GM12874 (cell line): ENCODE data around the gene PHF21B.

Source experiments
- TF ChIP-seq, protein P1 (sequence below): IDR thresholded peaks from 2 replicates; pipeline ENCODE4 v1.5.1; 2011; ENCODE audit warnings: low read depth, mild to moderate bottlenecking, control low read depth, low read length, moderate library complexity; ENCODE audit not compliant: insufficient read depth

Gene PHF21B

DNA sequence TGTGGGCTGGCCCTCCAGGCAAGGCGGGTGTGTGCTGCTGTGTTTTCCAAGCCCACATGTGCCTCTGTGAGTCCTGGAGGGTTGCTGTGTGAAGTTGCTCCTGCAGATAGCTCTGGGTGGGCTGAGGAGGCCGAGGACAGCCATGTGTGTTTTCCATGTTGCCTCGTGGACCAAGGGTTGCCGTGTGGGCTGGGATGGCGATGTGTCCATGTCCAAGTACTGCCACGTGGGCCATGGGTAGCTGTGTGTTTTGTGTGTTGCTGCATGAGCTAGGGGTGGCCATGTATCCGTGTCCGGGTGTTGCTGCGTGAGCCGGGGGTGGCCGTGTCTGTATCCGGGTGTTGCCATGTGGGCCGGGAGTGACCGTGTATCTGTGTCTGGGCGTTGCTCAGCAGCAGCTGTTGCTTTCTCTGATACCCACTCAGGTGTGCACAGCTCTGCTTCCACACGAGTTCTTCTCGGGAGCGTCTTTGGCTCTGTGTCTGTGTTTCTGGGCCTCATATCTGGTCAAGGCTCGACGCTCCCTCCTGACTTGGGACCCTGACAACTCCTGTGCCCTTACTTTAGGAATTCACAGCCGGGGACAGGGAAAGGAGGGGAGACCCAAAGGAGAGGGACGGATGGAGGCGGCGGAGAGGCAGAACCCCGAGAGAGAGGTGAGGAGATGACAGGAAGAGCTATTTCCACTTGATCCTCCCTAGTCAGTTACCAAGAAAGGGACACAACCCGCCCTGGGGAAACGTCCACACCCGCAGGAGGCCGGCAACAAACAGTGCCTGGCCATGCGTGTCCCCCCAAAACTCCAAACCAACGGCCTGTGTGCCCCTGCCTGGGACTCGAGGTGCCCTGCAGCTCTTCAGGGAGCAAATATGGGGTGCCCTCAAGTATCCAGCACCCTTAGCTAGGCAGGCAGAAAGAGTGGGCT lies 83.1 kb downstream of the PHF21B start:
- TF ChIP-seq, protein P1, sequence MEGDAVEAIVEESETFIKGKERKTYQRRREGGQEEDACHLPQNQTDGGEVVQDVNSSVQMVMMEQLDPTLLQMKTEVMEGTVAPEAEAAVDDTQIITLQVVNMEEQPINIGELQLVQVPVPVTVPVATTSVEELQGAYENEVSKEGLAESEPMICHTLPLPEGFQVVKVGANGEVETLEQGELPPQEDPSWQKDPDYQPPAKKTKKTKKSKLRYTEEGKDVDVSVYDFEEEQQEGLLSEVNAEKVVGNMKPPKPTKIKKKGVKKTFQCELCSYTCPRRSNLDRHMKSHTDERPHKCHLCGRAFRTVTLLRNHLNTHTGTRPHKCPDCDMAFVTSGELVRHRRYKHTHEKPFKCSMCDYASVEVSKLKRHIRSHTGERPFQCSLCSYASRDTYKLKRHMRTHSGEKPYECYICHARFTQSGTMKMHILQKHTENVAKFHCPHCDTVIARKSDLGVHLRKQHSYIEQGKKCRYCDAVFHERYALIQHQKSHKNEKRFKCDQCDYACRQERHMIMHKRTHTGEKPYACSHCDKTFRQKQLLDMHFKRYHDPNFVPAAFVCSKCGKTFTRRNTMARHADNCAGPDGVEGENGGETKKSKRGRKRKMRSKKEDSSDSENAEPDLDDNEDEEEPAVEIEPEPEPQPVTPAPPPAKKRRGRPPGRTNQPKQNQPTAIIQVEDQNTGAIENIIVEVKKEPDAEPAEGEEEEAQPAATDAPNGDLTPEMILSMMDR = no peak

DNA sequence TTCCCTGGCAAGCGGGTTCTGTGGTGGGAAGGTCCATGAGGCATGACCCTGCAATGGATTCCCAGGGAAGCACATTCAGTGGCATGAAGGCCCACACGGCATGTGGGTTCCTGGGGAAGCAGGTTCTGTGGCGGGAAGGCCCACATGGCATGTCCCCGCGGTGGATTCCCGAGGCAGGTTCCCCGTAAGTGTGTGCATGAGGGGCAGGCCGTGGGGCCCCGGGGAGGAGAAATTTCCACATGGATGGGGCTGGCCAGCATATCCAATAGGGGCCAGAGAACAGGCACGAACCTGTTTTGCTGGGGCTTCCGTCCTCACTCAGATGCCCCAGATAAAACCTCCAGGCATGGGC lies 83.7 kb downstream of the PHF21B start:
- TF ChIP-seq, protein P1 = no peak

DNA sequence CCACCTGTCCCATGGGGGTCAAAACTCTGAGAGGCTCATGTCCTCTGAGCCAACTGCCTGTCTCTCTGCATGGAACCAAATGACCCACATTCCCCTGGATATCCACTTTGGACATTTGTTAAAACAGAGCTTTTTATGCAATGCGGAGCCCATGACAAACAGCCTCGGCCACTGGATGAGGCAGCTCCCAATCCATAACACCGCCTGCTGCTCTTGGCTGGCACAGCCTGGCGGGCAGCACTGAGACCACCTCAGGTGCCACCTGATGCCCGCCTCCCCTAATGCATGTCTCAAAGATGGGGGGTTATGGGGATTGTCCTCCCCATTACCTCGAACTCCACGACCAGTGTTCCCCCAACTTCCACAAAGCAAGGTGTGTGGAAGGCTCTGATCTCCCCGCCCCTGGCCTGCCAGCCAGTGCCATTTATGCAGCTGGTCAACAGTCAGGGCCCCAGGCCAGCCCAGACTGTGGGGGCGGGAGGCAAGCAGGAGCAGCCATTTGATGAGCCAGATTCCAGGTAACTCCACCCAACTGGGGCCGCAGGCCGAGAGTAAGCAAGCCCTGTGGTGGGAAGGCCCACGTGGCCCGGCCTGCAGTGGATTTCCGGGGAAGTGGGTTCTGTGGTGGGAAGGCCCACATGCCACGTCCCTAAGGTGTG lies 84.2 kb downstream of the PHF21B start:
- TF ChIP-seq, protein P1 = no peak

DNA sequence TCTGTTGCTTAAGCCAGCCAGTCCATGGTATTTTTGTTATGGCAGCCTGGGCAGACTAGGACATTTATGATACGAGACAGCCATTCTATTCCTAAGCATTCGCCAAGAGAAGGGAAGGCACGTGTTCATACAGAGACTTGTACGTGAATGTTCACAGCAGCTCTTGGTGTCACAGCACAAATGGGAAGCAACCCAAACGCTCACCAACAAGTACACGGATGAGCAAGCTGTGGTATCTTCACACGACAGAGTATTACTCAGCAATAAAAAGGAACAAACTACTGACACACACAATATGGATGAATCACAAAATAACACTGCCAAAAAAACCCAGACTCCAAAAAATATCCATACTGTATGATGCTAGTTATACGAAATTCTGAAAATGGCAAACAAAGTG lies 85.1 kb downstream of the PHF21B start:
- TF ChIP-seq, protein P1 = no peak

DNA sequence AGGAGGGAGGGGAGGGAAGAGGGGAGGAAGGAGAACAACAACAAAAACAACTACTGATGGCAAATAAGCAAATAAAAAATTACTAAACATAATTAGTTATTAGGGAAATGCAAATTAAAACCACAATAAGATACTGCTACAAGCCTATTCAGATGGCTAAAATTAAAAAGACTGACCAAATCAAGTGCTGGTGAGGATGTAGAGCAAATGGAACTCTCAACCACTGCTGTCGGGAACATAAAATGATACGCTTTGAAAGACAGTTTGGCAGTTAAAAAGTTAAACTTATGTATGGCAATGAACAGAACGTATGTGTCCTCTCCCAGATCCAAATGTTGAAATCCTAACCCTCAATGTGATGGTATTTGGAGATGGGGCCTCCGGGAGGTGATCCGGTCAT lies 85.7 kb downstream of the PHF21B start:
- TF ChIP-seq, protein P1 = no peak

DNA sequence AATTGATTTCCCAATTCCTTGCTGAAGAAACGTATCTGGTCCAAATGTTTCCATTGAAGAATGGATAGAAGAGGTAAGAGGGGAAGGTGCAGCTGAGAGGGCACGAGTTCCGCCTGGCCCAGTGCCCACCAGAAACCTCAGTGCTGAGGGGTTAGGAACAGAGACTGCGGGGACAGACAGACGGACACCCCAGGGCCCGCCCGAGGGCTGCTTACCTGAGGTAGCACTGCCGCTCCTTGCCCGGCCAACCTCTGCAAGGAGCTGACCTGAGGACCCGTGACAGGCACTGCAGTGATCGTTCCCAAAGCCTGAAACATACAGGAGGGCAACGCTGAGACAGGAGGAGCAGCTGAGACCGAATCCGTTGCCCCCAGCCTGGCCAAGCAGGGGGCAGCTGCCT lies 89.6 kb downstream of the PHF21B start:
- TF ChIP-seq, protein P1 = no peak

DNA sequence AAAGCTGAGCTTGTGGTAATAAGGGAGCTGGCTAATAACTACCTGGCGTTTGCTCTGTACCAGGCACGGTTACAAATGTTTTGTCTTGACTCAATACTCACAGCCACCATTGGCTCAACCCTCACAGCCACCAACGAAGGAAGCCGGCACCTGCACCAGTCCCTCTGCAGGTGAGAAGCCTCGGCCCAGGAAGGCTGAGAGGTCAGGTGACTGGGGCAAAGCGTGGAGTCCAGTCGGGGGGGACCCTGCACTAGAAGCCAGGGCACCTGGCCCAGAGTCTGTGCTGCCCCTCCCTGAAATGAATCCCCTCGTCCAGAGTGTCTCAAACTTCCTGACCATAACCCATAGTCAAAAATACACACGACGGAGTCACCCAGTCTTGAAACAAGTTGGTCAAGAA lies 90.1 kb downstream of the PHF21B start:
- TF ChIP-seq, protein P1 = no peak
